CD1c-positive myeloid dendritic cell (primary cell): ENCODE measurements around the gene SIRT4.

Experiments used
- DNase-seq: peaks from one replicate; pipeline ENCODE4 v3.0.0-alpha.2; 2016; ENCODE audit errors: extremely low spot score

SIRT4 gene

DNA sequence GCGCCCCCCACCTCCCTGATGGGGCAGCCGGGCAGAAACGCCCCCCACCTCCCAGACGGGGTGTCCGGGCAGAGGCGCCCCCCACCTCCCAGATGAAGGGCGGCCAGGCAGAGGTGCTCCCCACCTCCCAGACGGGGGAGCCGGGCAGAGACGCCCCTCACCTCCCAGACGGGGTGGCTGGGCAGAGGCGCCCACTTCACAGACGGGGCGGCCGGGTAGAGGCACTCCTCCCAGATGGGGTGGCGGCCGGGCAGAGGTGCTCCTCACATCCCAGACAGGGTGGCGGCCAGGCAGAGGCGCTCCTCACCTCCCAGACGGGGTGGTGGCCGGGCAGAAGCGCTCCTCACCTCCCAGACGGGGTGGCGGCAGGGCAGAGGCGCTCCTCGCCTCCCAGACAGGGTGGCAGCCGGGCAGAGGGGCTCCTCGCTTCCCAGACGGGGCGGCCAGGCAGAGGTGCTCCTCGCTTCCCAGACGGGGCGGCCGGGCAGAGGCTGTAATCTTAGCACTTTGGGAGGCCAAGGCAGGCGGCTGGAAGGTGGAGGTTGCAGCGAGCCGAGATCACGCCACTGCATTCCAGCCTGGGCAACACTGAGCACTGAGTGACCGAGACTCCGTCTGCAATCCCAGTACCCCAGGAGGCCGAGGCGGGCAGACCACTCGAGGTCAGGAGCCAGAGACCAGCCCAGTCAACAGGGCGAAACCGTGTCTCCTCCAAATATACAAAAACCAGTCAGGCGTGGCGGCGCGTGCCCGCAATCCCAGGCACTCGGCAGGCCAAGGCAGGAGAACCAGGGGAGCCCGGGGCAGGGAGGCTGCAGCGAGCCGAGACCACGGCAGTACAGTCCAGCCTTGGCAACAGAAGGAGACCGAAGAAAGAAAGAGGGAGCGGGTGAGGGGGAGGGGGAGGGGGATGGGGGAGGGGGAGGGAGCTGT lies 23.7 kb upstream of the SIRT4 start:
- DNase-seq = no peak

DNA sequence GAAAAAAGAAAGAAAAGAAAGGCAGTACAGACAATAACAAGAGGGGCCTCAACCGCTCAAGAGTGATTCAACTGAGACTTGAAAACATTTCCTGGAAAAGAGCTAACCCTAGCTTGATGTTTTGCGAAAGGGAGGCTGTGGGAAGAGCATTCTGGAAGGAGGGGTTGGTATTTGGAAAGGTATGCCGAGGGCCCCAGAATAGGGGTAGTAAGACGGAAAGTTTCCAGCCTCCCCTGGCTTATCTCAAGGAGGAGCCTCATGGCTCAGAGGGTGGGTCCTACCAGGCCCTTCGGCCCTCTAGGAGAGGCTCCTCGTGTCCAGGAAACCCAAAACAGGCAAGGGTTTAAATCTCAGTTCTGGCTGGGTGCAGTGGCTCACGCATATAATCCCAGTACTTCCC lies 18.8 kb upstream of the SIRT4 start:
- DNase-seq = no peak

DNA sequence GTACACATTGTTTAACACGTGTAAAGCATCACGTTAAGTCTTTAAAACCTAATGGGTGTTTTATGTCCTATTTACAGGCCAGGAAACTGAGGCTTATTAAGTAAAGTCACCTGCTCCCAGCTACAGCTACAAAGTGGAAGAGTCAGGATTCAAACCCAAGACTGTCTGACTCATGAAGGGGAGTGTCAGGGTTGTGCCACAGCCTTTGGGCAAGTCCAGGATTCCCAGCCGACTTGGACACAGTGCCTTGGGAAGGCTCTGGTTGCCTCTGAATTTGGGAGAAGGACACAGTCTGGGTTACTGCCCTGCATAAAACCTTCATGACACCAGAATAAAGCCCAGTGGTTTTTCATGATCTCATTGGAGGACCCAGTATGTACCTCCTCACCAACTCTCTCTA lies 17.7 kb upstream of the SIRT4 start:
- DNase-seq = no peak

DNA sequence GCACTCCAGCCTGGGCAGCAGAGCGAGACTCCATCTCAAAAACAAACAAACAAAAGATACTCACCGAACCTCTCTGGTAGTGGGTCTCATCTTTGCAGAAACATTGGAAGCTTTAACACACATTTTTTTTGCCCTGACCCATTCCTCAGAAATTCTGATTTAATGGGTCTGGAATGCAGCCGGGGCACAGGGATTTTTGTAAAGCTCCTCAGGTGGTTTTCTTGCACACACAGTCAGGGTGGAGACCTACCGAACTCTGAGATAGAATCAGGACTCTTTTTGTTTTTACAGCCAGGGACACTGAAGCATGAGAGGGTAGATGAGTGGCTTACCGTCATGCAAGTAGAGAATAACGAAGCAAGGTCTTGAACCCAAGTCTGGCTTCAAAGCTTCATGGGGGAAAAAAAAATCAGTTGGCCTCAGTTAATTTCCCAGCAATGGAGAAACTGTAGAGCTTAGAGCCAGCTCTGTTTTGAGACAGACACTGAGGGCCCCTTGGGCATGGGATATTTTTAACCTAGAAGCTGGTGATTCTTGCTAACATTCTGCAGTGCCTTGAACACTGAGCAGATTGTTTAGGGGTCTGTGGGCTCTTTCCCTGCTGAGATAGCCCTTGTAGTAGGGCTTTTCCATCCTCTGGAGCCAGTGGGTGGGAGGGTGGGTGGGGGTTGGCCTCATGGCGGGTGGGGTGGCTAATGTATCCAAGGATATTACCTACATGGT lies 15.2 kb upstream of the SIRT4 start:
- DNase-seq = no peak

DNA sequence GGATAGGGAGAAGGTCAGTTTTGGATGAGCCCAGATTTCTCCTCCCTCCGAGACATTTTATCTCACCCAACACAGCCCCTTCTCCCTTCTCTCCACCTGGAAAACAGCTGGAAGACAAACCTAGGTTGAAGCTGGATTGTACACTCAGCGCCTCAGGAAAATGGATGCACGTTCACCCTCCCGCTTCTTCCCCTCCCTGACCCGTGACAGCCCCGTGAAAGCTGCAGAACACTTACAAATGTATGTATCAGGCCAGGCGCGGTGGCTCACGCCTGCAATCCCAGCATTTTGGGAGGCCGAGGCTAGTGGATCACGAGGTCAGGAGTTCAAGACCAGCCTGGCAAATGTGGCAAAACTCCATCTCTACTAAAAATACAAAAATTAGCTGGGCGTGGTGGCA lies 14.6 kb upstream of the SIRT4 start:
- DNase-seq = no peak

DNA sequence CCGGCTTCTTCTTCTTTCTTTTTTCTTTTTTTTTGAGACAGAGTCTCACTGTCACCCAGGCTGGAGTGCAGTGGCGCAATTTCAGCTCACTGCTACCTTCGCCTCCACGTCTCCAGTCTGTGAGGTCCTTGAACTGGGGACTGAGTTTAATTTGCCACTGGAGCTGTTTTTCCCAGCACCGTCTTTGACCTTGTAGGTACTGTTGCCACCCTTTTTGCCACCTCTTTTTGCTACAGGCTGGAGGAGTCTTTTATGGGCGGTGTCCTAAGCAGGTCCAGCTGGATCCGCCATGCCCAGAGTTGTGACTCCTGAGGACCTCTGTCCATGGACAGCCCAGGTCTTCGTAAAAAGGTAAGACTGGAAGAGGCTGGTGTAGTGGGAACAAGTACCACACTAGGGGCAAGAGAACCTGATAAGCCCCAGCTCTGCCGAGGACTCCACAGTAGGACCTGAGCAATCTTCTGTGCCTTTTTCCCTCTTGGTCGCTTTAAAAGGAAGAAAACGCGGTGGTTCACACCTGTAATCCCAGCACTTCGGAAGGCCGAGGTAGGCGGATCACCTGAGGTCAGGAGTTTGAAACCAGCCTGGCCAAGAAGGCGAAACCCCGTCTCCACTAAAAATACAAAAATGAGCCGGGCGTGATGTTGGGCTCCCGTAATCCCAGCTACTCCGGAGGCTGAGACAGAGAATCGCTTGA lies 11.4 kb upstream of the SIRT4 start:
- peak; percentile 58 for DNase-seq

DNA sequence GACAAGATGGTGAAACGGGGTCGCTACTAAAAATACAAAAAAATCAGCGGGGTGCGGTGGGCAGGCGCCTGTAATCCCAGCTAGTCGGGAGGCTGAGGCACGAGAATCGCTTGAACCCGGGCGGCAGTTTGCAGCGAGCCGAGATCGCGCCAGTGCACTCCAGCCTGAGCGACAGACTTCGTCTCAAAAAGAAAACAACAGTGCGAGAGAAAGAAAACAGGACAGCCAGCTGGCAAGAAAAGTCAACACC lies 9.8 kb upstream of the SIRT4 start:
- DNase-seq = no peak

DNA sequence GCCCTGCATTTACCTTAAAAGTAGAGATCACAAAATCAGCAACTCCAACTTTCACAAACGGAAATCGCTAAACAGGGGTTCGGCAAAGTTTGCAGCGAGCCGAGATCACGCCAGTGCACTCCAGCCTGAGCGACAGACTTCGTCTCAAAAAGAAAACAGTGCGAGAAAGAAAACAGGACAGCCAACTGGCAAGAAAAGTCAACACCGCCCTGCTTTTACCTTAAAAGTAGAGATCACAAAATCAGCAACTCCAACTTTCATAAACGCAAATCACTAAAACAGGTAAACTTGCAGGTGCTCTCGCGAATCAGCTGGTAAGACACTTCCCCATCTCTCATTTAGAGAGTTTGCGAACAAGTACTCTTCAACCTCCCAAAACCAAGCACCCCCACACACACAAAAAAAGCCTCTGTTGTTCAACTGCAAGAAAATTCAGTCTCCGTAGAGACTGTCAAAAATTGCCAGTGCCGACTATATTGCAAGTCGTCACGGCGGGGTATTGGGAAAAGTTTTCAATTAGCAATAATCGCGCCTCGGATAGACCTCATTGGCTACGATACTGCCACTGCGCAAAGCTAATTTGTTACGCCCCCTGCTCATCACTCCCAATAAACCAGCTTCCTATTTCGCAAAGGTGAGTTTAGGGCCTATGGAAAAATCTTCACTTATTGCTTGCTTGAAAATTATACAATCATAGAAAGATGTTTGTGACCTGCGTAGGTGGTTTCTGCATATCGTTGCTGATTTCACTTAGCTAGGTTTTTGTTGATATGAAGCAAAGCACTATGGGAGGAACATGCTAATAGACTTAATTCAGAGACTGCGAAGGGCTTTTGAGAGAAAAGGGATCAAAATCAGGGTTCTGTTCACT lies 9.2 kb upstream of the SIRT4 start, which contains the start of gene RNU4-1:
RNU4-1 (minus strand) TSS at position 577 of the 871 bp plus-strand sequence.
- peak; percentile 96 for DNase-seq

DNA sequence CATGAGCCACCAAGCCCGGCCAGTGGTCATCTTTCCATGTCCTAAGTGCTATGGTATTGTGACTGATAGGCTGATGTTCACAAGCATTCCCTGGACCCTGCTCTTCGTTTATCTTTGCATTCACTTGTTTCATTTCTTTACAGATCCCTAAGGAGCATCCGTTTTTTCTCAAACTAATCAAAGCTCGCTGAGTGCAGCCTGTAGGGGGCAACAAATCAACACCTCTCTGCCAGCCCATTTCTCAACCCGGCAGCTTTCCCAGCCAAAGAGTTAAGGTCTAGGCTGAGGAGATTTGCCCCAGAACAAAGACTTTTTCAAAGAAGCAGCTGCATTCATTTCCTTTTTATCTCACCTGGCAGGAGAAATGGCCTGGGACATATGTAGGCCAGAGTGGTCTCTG lies 12.1 kb downstream of the SIRT4 start:
- DNase-seq = no peak

DNA sequence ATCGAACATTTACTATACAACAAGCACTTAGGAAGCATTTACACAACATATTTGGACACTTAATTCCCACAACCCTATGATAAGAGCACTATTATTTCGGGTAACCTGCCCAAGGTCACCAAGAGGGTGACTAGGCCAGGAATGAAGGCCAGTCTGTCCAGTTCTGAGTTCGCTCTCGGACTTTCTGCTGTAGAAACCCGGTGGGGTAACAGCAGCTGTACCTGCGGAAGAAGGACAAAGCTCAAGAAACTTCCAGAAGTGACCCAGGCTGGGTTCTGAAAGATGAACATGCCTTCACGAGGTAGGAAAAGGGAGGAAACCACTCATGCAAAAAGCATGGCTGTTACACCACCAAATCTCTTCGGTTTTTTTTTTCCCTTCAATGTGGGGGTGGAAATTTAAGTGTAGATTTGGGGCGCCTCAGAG lies 14.7 kb downstream of the SIRT4 start:
- DNase-seq = peak; percentile 3

DNA sequence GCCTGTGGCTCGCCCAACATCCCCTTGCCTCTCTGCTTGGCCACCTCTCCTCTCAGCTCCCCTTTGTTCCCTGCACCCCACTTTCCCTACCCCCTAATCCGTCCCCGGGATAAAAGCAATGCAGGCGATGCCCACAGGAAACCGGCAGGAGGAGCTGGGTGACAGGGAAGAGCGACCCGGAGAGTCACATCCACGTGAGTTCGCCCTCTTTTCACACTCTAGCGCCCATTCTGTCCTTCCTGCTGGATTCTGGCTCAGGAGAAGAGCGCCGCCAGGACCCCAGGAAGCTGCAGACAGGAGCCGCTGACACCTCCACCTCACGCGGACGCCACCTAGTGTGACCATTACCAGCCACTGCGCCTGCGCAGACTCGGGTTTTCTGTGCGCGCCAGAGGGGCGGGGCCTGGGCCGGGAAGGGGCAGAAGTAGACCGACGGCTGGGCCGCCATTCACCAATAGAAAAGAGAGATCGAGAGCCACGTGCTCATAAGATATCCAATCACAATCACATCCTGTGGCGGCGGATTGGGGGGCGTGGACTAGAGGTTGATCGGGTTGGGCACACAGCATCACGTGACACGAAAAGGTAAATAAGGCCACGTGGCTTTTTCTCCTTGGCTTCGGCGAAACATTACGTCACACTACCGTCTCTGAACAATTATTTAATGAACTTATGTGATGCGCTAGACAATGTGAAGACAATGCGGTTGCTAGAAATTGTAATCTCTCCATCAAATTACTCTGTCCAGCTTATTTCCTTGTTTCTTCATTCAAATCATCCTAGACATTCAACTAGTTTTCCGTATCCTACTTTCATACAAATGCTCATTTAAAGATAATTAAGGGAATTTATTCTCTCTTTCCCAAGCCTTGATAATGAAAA lies 15.3 kb downstream of the SIRT4 start:
- DNase-seq = peak; percentile 100

DNA sequence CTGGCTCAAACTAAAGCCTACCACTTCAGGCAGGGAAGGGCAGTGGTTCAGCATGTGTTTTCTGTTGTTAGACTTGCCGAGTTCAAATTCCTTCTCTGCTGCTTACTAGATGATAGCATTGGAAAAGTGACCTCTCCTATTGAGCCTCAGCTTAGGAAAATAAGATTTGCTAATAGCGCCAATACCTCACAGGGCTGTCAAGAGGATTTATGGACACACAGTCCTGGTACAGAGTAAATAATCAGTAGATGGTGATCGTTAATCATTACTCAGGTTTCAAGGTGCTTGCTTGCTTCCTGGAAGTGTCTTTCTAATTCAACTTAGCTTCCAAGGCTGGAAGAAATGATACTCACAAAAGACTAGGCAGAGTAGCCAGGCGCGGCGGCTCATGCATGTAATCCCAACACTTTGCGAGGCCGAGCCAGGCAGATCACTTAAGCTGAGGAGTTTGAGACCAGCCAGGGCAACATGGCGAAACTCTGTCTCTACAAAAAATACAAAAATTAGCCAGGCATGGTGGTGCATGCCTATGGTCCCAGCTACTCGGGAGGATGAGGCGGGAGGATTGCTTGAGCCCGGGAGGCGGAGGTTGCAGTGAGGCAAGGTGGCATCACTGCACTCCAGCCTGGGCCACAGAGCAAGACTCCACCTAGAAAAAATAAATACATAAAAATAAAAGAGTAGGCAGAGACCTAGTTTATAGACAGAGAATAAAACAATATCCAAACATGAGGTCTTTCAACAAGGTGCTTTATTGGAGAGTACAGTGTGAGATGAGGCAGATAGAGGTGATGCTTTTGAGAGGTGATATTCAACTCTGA lies 19.5 kb downstream of the SIRT4 start:
- no peak for DNase-seq

DNA sequence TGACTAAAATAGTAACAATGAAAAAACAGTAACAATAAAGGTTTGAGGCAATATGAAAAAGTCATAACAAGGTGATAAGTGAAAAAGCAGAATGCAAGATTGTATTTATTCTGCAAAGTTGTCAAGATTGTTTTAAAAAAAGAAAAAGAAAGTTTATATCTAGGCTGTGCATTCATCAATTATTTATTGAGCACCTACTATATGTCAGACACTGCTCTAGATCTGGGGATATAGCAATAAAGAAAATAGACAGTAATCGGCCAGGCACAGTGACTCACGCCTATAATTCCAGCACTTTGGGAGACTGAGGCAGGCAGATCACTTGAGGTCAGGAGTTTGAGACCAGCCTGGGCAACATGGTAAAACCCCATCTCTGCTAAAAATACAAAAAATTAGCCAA lies 21.7 kb downstream of the SIRT4 start:
- DNase-seq = no peak

DNA sequence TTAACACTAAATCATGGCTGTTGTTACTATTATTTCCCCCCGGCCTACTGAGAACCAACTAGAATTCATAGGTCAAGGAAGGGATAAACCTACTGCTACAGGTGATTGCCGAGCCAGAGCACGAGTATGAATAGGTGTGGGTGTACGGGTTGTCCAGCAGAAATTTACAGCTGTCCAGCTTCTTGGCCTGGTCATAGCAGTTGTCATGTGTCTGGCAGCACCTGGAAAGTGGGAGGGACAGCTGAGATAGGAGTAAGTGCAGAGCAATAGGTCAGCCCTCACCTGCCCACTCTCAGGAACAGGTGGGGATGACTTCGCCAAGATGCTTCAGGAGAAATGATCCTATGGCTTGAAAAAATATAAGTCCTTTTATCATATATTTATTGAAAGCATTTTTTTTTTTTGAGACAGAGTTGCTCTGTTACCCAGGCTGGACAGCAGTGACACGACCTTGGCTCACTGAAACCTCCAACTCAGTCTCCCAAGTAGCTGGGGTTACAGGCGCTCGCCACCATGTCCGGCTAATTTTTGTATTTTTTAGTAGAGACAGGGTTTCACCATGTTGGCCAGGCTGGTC lies 22.8 kb downstream of the SIRT4 start:
- no peak for DNase-seq

DNA sequence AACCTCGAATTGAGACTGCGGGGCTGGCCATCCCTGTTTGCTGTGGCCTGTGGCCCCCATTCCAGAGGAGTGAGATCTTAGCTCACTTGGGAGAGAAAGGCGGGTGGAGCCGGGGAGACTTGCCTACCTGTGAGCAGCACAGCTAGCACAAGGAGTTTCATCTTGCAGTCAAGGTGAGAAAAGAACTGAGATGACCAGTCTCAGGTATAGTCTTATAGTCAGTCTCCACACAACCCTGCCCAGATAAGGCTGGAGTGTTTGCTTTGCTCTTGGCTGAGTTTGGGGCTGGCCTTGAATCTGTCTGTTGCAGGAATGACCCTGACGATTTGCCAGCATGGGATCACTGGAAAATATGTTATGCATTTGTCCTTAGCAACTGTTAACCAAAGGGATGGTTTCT lies 25.5 kb downstream of the SIRT4 start, which contains the start of gene PLA2G1B:
PLA2G1B (minus strand) TSS at position 187 of the 400 bp plus-strand sequence; CDS start at position 161, 26 bp downstream.
- no peak for DNase-seq

DNA sequence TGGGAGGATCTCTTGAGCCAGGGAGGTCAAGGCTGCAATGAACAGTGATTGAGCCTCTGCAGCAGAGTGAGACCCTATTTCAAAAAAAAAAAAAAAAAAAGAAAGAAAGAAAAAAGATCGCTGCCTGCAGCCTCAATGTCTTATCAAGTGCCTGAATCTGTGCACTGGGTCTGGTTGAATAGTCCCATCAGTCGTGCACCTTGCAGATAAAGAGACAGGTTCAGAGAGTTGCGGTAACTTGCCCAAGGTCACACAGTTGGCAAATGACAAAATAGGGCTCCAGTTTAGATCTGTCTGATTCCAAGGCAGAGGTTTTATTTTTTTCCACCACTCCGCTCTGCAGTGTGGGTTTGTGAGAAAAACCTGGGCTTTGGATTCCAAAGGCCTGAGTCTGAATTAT lies 26.1 kb downstream of the SIRT4 start:
- DNase-seq = no peak

DNA sequence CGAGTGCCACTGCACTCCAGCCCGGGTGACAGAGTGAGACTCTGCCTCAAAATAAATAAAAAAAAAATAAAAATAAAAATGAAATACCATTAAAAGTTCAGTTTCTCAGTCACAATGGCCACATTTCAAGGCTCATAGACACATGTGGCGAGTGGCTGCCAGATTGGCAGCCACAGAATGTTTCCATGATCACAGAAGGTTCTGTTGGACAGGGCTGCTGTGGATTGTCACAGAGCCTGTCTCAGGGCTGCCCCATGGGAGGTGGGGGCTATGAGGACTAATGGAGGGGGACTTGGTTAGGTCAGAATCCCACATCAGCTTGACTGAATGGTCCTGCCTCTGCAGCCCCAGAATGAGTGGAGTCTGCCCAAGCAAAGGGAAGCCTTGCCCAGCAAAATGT lies 29.3 kb downstream of the SIRT4 start:
- no peak for DNase-seq

DNA sequence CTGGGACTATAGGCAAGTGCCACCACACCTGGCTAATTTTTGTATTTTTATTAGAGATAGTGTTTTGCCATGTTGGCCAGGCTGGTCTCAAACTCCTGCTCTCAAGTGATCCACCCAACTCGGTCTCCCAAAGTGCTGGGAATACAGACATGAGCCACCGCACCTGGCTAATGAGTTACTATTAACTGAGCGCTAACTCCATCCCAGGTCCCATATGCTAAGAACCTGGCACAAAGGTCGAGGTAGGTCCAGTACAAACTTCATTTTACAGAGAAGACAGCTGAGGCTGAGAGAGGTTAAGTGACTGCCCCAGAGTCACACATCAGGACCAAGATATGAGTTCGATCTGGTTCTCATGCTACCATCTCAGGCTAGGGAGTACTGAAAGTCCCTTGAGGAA lies 29.9 kb downstream of the SIRT4 start:
- no peak for DNase-seq

DNA sequence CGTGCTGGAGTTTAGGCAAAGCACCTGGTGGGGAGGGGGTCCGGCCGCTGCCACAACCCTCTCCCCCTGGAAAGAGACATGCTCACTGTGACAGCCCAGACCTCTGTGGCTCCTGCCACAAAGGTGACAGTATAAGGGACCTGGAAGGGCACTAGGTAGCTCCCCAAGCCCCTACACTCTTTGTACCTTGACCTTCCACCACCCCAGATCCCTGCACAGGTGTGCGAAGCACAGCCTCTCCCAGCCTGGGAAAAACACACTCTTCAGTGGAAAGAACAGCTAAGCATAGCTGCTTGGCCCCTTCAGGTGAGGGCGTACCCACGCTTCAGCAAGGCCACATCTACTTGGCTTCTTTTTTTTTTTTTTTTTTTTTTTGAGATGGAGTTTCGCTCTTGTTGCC lies 30.4 kb downstream of the SIRT4 start:
- no peak for DNase-seq
